NCI-H2196 treated with DMSO at 0.1 percent for 48 hours (cell line): ENCODE results near the gene CD93.

Source experiments
- DNase-seq: peaks from one replicate; lab custom pipeline; 2025; ENCODE audit not compliant: unreplicated experiment; lab: John Stamatoyannopoulos, UW

CD93 gene

GRCh38 chr20:23061734-23062561 is 24.2 kb downstream of the CD93 start:
- no peak for DNase-seq

- no peak for DNase-seq
Observed at GRCh38 chr20:23061262-23061661, 24.9 kb downstream of the CD93 start.

DNA sequence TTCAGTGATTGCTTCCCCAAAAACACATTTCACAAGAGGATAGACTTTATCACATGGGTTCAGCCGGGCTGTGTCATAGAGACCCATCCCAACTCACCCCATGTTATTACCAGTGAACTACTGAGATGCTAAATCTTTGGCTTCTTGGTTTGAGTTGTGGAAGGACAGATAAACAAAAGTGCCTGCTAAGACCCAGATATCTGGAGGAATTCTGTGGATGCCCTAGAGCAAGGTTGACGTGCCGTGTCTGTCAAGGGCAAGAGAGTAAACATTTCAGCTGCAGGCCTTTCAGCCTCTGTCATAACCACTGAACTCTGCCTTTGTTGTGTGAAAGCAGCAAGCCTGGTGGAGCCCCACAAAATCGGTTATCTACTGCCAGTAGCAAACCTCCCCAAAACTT is 25.5 kb downstream of the CD93 start:
- no peak for DNase-seq

GRCh38 chr20:23059846-23060245 is 26.3 kb downstream of the CD93 start:
- no peak for DNase-seq

GRCh38 chr20:23059001-23059400 is 27.1 kb downstream of the CD93 start:
- DNase-seq, result no peak

- no peak for DNase-seq
Observed at GRCh38 chr20:23058240-23058639, 27.9 kb downstream of the CD93 start.

- DNase-seq, result no peak
Observed at GRCh38 chr20:23052904-23053303, 33.2 kb downstream of the CD93 start.

DNA sequence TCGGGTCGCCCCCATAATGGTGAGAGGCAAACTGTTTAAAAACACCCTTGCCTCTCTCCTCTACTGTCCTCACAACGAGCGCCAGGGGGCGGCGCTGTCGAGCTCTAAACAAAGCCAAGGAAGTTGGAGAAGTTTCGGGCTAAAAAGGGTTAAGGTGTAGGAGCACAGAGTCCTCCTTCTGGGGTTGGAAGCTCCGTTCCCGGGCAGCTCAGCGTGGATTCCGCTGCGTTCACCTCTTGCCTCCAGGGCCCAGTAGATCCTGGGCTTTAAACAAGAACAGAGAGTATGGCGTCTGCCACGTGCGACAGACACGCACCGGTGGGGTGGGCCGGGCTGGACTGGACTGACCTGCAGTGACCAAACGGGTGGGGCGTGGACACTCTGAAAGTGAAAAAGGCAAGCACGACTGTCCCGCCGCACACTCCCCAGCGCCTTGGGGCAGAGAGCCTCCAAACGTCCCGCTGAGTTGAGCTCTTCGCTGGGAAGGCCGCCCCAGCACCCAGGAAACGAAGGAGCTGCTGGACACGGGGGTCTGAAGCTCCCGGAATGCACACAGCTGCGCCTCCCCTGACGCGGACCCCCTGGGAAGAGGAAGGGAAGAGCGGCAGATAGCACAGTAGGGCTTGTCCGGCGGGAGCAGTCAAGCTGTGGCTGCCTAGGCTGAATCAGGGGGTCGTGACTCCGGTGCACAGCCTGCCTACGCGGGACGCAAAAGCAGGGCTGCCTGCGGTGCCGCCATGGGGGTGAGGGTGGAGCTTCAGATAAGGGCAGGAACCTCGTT is 35.1 kb downstream of the CD93 start:
- no peak for DNase-seq

DNA sequence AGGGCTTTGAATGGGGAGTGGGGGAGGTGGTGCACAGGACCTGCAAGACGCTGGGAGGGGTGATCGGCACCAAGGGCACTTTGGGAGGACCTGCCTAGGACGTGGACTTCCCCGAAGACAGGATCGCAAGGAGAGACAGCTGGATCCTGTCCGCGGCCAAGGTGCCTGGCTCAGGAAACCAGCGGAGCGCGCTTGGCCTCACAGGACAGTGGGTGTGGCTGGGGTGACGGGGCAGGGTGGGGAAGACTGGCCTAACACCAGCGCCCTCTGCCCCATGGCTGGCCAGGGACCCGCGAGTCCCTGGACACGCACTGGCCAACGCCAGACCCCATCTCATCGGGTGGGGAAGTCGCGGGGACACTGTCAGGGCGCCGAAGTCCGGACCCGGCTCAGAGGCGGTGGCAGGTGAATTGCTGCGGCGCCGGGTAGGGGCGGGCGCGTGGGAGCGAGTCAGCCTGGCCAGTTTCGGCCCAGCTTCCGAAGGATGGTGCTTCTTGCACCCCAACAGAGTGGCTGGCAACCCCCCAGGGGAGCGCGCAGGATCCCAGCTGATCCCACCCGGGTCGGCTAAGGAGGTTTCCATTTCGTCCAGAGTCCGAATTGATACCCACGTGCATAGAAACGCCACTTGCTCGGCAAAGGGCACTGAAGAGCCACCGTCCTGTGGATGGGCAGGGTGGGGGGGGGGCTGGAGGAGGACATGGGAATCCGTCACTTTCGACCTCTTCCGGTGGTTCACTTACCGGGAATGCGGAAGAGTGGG is 35.9 kb downstream of the CD93 start:
- no peak for DNase-seq

DNA sequence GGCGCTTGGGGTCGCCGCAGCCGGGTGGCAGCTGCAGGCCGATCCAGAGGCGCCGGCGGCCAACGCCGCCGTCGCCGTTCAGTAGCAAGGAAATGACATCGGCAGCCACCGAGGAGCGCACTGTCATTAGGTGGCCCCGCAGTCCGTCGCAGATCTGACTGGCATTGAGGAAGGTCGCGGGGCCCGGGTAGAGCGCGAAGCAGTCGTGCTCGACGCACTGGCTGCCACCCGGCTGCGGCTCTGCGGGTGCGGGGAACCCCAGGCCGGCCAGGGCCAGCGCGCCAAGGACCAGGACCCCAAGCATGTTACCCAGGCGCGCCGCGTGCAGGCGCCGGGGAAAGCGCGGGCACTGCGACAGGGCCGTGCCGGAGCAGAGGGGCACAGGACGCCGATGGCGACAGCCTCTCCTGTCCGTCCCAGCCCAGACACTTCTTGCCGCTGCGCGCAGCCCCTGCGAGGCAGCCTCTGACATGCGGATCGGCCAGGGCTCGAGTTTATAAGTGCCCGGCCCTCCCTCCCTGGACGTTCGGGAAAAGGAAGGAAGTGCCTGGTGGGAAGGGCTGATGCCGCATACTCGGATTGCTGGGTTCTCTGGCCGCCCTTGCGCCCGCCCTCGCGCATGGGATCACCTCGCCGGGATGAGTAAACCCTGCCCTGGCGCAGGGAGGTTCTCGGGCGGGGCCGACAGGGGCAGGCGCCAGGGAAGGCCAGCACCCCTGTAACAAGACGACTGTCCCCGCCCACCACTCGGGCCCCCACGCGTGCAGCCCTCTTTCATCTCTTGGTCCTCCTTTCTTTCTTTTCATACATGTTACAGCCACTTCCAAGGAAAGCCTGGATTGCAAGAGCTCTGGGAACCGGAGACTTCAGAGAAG is 36.7 kb downstream of the CD93 start, which contains the start of gene THBD:
THBD (minus strand) TSS at position 472 of the 875 bp plus-strand sequence; CDS start at position 304, 168 bp downstream.
- peak; percentile 29 for DNase-seq

- DNase-seq, result peak; percentile 31
Observed at GRCh38 chr20:23048283-23049200, 37.6 kb downstream of the CD93 start.

- no peak for DNase-seq
Observed at GRCh38 chr20:23047738-23048214, 38.3 kb downstream of the CD93 start.

DNA sequence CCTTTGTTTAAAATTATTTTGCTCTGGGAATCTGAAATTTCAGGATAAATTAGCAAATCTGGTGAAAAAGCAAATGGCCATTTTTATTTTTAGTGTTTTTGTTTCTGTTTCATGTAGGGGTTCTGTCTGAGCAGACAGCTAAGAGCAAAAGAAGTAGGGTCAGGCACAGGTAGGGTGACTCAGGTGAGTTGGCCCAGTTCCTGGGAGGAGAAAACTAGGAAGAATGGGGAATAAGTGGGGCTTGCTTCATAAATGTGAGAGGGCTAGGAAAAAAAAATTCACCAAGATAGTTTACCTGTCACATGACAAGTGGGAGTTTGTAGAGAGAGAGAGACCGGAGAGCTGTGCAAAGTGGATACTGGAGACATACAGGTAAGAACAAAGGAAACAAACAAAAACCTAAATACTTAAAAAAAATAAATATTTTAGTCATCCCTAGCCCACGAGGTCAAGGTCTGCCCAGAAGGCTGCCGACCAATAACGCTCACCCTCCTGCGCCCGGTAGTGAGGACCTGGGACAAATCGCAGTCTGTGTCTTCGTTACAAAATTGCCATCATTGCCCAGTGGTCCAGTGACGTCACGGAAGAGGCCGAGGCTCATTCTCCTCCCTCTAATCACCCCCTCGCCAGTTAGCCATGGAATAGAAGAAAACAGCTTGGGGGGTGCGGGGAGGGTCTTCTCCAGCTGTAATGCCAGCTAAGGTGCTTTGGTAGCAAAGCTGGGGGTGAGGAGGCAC is 39.0 kb downstream of the CD93 start:
- no peak for DNase-seq

GRCh38 chr20:23046431-23046830 is 39.7 kb downstream of the CD93 start:
- no peak for DNase-seq

DNA sequence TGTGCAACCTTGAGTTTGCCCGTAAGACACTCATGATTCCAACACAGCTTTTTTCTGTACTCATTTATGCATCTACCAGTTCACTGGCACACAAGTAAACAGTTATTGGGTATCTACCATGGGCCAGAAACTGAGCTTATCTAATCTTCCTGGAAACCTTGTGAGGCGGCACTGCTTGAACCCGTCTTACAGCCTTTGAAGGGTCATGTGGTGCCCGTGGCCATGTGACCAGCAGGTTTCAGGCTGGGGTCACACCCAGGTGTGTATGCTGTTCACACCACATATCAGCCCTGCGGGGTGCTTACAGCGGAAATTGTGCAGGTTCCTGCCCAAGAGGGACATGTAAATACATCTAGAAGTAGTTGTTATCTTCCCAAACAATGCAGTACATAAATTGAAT is 42.7 kb downstream of the CD93 start:
- DNase-seq, result no peak

GRCh38 chr20:23042270-23042669 is 43.9 kb downstream of the CD93 start:
- DNase-seq, result no peak

- no peak for DNase-seq
Observed at GRCh38 chr20:23039885-23040508, 46.1 kb downstream of the CD93 start.
